Urinary bladder (tissue), 4 donors: ENCODE data around the gene POU3F1. TPM values are rescaled to one million over a fixed set of nuclear protein-coding genes. Genes with fewer than 3 reads are reported as not detected.

Experiments used
- DNase-seq: peaks from one replicate; pipeline ENCODE4 v3.0.0-alpha.2; 2015; ENCODE audit errors: extremely low spot score
- H3K27ac ChIP-seq: one replicate; pipeline ENCODE4 v1.5.1; 2013; ENCODE audit warnings: low read depth, mild to moderate bottlenecking, moderate library complexity
- H3K36me3 ChIP-seq: one replicate; pipeline ENCODE4 v1.6.1; 2013; ENCODE audit warnings: mild to moderate bottlenecking, moderate library complexity; ENCODE audit not compliant: insufficient read depth
- H3K4me1 ChIP-seq: one replicate; pipeline ENCODE4 v1.6.1; 2013; ENCODE audit warnings: mild to moderate bottlenecking, moderate library complexity; ENCODE audit not compliant: insufficient read depth
- H3K4me3 ChIP-seq: one replicate; pipeline ENCODE4 v1.5.1; 2013; ENCODE audit warnings: low read depth, low read length
- WGBS: extraction: QIAGEN DNeasy Blood & Tissue Kit; methylation state at CpG from one replicate; pipeline ENCODE4 v1.1.7; 2013; 5-methylcytosine and 5-hydroxymethylcytosine counted together
- polyA plus RNA-seq: library from polyadenylated mRNA; stranded (reverse); fragments of 200-250 nt; gene quantifications from one replicate; pipeline ENCODE4 v1.2.3, GENCODE V29; 2013
- total RNA-seq: library from RNA; depleted of rRNA; stranded (reverse); fragments of >200 nt; gene quantifications from one replicate; pipeline ENCODE4 v1.2.3, GENCODE V29; 2014
- donor health status: healthy with polysubstance abuse.
- donor health status: healthy.

The POU3F1 gene
- total and polyA plus RNA-seq, 2 donors: 0.32 to 0.60 TPM

DNA sequence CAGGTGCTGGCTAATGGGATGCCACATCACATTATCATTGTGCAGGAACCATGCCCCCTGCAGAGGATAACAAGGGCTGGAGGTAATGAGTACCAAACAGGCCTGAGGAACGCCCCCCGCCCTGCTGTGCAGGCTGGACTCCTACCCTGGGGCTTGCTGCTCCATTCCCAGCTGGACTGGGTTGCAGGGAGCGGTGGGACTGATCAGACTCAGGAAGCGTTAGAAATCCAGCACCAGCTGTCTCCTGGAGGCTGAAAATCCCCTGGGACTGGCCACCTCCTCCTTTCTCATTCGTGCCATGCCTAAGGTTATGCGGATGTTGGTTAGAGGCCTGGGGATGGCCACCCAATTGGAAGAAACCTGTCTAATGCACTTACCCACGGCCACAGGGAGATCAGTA lies 36.9 kb upstream of the POU3F1 start:
- Histone ChIP-seq H3K27ac (no peak overlapping the region), H3K4me3 (no peak overlapping the region), H3K4me1 (no peaks in the 10 kb centered on the region), H3K36me3 (no peaks in the 10 kb centered on the region)
- no peak for DNase-seq
- WGBS: 78% methylated on average over 7 of the region's 7 CpGs

GRCh38 chr1:38082769-38083263 lies 36.2 kb upstream of the POU3F1 start:
- WGBS: 72% methylated on average over 3 of the region's 3 CpGs
- DNase-seq: no peak
- Histone ChIP-seq H3K36me3 (no peaks in the 10 kb centered on the region), H3K4me1 (no peaks in the 10 kb centered on the region), H3K27ac (no peak overlapping the region), H3K4me3 (no peak overlapping the region)

GRCh38 chr1:38079019-38079418 lies 32.4 kb upstream of the POU3F1 start:
- Histone ChIP-seq H3K27ac (no peak overlapping the region), H3K36me3 (no peaks in the 10 kb centered on the region), H3K4me3 (no peak overlapping the region), H3K4me1 (no peaks in the 10 kb centered on the region)
- 62% methylated on average over 4 of the region's 4 CpGs for WGBS
- DNase-seq: no peak

- H3K4me3 ChIP-seq: no peak overlapping the region
- H3K4me1 ChIP-seq: no peaks in the 10 kb centered on the region
- WGBS: 83% methylated on average over 3 of the region's 3 CpGs
- no peak overlapping the region for H3K27ac ChIP-seq
- H3K36me3 ChIP-seq: no peaks in the 10 kb centered on the region
- no peak for DNase-seq
Measured at GRCh38 chr1:38077523-38078147, 31.0 kb upstream of the POU3F1 start.

DNA sequence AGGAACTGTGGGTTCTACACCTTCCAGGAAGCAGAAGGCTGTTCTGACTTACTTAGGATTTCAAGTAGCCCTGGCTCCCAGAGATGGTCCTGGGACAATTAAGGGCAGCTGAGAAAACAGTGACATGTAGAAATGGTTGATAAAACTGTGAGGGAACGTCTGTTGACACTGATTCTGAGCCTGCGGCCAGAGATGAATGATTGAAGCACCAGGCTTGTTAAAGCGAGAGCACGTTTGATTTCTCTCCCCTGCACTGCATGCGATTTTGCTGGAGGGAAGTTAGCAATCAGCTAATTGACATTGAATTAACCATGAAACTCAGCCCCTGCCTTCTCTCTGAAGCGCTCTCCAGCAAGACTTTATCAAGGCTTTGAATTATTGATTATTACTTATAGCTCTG lies 29.9 kb upstream of the POU3F1 start:
- H3K4me3 ChIP-seq: no peak overlapping the region
- no peak overlapping the region for H3K27ac ChIP-seq
- WGBS: 68% methylated on average over 6 of the region's 6 CpGs
- DNase-seq: no peak
- H3K36me3 ChIP-seq: no peaks in the 10 kb centered on the region
- no peaks in the 10 kb centered on the region for H3K4me1 ChIP-seq

DNA sequence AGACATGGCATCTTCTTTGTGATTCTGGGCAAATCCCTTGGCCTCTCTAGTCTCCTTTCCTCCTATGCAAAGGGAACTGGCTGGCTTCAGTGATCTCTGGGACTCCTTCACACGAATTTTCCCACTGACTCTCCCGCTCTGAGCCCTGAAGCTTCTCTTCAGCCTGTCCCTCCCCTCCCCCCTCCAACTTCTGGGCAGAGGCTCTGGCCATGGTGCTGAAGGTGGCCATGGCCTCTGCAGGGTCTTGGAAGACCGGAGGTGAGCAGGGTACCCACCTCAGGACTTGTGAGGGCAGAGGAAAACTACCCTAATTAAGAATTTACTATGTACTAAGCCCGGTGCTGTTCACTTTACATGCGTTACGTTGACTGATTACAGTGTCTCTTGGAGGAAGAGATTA lies 29.4 kb upstream of the POU3F1 start:
- DNase-seq: no peak
- H3K27ac ChIP-seq: no peak overlapping the region
- no peak overlapping the region for H3K4me3 ChIP-seq
- no peaks in the 10 kb centered on the region for H3K4me1 ChIP-seq
- no peaks in the 10 kb centered on the region for H3K36me3 ChIP-seq
- WGBS: 20% methylated on average over 6 of the region's 6 CpGs

DNA sequence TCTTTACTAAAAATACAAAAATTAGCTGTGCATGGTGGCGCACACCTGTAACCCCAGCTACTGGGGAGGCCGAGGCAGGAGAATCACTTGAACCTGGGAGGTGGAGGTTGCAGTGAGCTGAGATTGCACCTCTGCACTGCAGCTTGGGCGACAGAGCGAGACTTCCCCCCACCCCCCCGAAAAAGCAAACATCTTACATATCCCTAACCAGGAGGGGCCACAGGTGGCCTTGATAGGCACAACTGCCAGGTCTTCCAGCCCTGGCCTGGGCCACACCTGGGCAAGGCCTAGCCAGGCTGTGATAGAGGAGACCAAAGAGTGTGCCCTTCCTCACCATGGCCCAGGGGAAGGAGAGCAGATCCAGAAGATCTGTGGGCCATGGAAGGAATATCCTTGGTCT lies 28.6 kb upstream of the POU3F1 start:
- DNase-seq: no peak
- 87% methylated on average over 5 of the region's 5 CpGs for WGBS
- no peak overlapping the region for H3K4me3 ChIP-seq
- H3K27ac ChIP-seq: no peak overlapping the region
- H3K4me1 ChIP-seq: no peaks in the 10 kb centered on the region
- H3K36me3 ChIP-seq: no peaks in the 10 kb centered on the region

- no peak overlapping the region for H3K27ac ChIP-seq
- H3K36me3 ChIP-seq: no peaks in the 10 kb centered on the region
- DNase-seq: no peak
- H3K4me3 ChIP-seq: no peak overlapping the region
- H3K4me1 ChIP-seq: no peaks in the 10 kb centered on the region
- WGBS: 87% methylated on average over 4 of the region's 4 CpGs
Measured at GRCh38 chr1:38074302-38074677, 27.7 kb upstream of the POU3F1 start.

DNA sequence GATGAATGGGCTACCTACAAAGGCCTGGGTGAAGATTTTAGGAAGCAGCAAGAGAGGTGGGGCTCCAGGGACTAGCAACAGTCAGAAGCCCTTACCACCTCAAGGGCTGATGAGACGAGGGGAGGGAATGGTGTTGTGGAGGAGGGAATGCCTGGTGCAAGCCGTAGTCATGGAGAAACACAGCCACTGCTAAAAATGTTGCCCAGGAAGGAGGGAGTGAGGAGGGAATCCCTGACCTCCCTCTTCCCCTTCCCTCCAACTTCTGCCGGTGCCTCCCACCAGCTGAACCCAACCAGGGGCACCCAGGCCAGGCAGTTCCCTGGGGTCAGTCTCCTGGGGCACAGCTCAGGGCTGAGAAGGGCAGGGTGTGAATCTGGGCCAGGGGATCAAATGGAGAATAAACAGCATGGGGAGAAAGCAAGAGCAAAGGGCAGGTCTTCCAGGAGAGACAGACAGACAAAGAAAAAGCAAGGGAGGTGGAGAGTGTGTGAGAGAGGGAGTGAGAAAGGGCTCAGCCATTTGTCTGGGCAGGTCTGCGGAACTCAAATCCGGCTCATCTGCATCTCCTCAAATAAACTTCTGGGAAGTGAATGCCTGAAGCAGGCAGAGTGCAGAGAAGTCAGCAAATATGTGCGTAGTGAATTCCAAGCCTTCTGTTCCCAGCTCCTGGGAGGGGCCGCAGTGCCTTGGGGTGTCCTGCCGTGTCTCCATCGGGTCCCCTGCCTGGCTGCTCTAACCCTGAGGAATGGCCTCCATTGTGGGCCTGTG lies 27.1 kb upstream of the POU3F1 start:
- no peak overlapping the region for H3K4me3 ChIP-seq
- no peaks in the 10 kb centered on the region for H3K4me1 ChIP-seq
- no peaks in the 10 kb centered on the region for H3K36me3 ChIP-seq
- WGBS: 37% methylated on average over 9 of the region's 9 CpGs
- no peak overlapping the region for H3K27ac ChIP-seq
- no peak for DNase-seq

GRCh38 chr1:38072858-38073257 lies 26.3 kb upstream of the POU3F1 start:
- DNase-seq: no peak
- Histone ChIP-seq H3K4me1 (no peaks in the 10 kb centered on the region), H3K27ac (no peak overlapping the region), H3K36me3 (no peaks in the 10 kb centered on the region), H3K4me3 (no peak overlapping the region)
- WGBS: 72% methylated on average over 2 of the region's 2 CpGs

- Histone ChIP-seq H3K4me1 (no peaks in the 10 kb centered on the region), H3K36me3 (no peaks in the 10 kb centered on the region), H3K27ac (no peak overlapping the region), H3K4me3 (no peak overlapping the region)
- 41% methylated on average over 10 of the region's 10 CpGs for WGBS
- no peak for DNase-seq
Measured at GRCh38 chr1:38071312-38072256, 25.0 kb upstream of the POU3F1 start.

DNA sequence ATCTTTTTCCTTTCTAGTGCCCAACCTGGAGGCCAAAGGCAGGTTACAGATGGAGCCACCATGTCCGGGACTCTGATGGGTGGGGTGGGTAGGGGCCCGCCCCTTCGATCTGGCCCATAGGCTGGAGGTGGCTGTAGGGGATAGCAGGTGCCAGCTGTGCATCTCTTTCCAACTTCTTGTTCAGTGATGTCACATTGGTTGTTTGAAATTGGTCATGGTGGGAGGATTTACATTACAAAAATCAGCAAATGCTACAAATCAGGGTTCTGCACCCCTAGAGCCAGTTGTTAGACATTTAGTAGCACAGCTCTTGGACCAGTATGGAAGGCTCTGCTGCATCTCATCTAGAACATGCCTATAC lies 22.4 kb upstream of the POU3F1 start:
- Histone ChIP-seq H3K27ac (no peak overlapping the region), H3K36me3 (no peaks in the 10 kb centered on the region), H3K4me3 (no peak overlapping the region), H3K4me1 (no peaks in the 10 kb centered on the region)
- WGBS: 84% methylated on average over 3 of the region's 3 CpGs
- DNase-seq: no peak

DNA sequence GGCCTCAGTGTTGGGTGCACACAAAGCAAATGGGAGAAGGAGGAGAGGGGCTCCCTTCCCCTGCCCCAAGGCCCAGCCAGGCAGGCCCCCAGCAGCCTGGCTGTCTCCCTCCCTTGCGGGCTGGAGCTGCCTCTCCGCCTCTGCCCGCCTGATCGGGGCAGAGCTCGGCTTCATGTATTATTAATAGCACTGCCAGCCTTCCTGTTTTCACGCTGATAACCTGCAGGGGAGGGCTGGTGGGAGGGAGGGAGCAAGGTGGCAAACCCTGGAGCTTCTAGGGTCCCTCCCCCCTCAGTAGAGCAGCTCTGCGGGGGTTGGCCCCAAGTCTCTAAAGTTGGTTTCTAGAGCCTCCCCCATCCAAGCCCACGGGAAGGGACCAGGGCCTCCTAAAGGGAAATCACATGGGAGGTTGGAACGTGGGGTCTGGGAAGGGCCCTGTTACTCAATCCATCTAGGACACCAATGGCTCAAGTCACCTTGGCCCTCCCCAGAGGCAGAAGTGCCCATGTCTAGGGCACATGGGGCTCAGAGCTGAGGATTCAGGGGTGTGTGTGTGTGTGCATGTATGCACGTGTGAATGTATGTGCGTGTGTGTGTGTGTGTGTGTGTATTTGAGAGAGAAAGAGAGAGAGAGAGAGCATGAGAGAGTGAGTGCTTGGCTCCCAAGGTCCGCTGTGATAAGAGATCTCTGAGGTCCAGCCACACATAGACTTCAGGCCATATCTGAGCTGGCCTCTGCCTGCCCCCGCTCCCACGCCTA lies 21.8 kb upstream of the POU3F1 start:
- Histone ChIP-seq H3K4me1 (no peaks in the 10 kb centered on the region), H3K36me3 (no peaks in the 10 kb centered on the region), H3K4me3 (no peak overlapping the region), H3K27ac (no peak overlapping the region)
- 51% methylated on average over 14 of the region's 14 CpGs for WGBS
- DNase-seq: no peak
